Mononuclear cell (primary cell): ENCODE results near the gene TRIM17. TPM values are rescaled to one million over a fixed set of nuclear protein-coding genes. Genes with fewer than 3 reads are reported as not detected.

Source experiments
- H3K27me3 ChIP-seq: 2 replicates; pipeline ENCODE4 v1.6.0; 2011; ENCODE audit warnings: low read length, control low read depth; ENCODE audit not compliant: insufficient read depth
- H3K4me1 ChIP-seq: 2 replicates; pipeline ENCODE4 v1.5.1; 2011; ENCODE audit warnings: mild to moderate bottlenecking, low read length, control low read depth; ENCODE audit not compliant: insufficient read depth
- H3K4me3 ChIP-seq: 2 replicates; pipeline ENCODE4 v1.5.1; 2011; ENCODE audit warnings: mild to moderate bottlenecking, low read length, moderate library complexity
- H3K9me3 ChIP-seq: 2 replicates; pipeline ENCODE4 v1.5.1; 2011; ENCODE audit warnings: low read depth, mild to moderate bottlenecking, control low read depth, low read length
- total RNA-seq: library from RNA; depleted of rRNA; stranded (reverse); fragments of >200 nt; gene quantifications from one replicate; pipeline ENCODE4 v1.2.3, GENCODE V29; 2012

The TRIM17 gene
- total RNA-seq, 1 donor: 0.42 TPM

DNA sequence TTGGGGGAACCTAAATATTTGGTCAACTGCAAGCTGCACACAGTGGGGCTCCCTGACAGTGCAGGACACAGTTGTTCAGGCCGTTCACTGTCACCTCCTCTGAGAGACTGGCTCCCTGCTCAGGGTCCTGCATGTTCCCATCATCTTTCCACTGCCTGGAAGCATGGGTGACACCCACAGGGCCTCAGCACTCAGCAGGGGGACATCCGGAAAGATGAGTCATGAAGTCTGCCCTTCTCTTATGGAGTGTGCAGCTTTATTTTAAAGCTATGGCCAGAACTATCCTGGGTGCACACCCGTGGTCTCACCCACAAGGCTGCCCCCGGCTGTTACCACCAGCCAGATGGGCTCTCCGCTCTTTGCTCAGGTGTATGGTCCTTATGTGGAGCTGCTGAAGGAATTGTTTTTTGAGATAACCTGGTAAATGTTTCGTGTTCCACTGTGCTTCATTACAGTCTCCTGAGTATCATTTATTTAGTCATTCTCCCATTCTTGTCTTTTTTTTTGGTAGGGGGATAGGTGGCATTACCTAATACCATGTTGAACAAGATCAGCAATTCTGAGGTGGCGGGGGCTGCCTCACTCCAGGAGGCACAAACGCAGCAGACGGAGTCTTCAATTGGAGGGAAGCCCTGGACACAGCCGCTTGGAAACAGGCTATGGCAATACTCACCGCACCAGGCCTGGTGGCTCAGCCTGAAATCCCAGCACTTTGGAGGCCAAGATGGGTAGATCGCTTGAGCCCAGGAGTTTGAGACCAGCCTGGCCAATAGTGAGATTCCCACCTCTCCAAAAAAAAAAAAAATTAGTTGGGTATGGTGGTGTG is 24.3 kb downstream of the TRIM17 start:
- H3K27me3 ChIP-seq: no peaks in the 10 kb centered on the region
- no peak overlapping the region for H3K4me3 ChIP-seq
- H3K9me3 ChIP-seq: no peaks in the 10 kb centered on the region
- H3K4me1 ChIP-seq: no peaks in the 10 kb centered on the region

DNA sequence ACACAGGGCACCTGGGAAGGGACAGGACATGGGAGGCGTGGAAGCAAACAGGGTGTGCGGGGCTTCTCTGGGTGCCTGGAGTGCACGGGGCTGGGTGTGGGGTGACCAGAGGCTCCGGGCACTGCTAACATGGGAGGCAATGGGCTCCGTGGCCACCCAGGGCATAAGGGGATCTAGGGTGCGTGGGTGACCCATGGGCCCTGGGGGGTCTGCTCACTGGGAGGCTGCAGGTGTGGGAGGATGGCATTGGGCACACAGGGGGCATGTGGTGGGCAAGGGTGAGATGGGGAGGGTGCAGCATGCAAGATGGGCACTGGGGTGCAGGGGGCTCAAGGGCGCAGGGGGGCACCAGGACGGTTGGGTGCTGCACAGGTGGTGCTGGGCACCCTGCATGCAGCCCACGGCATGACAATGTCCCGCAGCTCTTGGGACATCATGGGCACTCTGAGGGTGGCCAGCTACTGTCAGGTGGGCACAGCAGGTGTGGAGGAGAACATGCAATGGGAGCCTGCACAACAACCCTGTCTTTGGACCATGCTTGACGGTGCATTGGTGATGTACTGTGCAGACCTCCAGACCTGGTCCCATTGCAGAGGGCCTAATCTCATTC is 25.1 kb downstream of the TRIM17 start:
- Histone ChIP-seq H3K9me3 (no peaks in the 10 kb centered on the region), H3K4me3 (no peak overlapping the region), H3K27me3 (no peaks in the 10 kb centered on the region), H3K4me1 (no peaks in the 10 kb centered on the region)

DNA sequence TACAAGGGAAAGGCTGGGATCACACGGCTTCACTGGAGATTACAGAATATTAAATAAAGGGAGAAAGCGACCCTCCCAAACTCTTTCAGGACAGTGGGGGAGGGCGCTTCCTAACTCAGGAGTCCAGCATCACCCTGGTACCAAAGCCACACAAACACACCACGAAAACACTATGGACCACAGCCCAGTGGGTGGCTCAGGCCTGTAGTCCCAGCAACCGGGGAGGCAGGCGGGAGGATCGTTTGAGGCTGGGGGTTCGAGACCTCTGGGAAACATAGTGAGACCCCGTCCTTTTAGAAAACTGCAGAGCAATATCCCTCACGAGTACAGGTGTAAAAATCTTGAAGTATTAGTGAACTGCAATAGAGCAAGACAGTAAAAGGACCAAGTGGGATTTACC is 26.0 kb downstream of the TRIM17 start:
- no peaks in the 10 kb centered on the region for H3K27me3 ChIP-seq
- H3K4me3 ChIP-seq: no peak overlapping the region
- H3K4me1 ChIP-seq: no peaks in the 10 kb centered on the region
- no peaks in the 10 kb centered on the region for H3K9me3 ChIP-seq

DNA sequence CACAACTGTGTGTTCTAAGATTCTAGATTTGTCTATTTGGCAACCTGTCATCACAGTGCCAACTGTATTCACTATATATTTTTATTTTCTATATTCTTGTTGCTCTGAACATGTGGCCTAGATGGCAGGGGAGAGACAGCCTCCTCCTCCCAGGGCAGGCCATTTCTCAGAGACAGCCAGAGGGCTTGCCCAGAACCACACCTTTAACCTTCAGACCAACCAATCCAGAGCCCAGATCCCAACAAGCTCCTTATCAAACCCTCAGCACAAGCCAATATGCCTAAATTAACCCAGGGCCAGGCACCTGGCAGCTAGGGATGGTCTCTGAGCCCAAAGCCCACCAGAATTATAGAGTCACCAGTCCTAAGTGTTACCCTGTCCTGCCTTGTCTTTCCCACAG is 29.3 kb downstream of the TRIM17 start:
- Histone ChIP-seq H3K4me3 (no peak overlapping the region), H3K27me3 (no peaks in the 10 kb centered on the region), H3K9me3 (no peaks in the 10 kb centered on the region), H3K4me1 (no peaks in the 10 kb centered on the region)

DNA sequence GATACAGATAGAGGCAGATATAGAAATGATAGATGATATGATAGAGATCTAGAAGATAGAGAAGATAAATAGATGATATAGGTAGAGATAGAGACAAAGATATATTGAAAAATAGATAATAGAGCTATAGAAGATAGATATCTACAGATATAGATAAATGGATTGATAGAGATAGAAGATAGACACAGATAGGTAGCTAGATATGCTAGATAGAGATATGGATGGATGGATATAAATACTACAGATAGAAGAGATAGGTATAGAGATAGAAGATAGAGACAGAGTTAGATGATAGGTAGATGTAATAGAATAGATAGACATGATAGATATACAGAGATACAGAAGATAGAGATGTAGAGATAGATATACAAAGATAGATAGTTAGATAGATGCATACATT is 31.4 kb downstream of the TRIM17 start:
- Histone ChIP-seq H3K4me1 (no peaks in the 10 kb centered on the region), H3K9me3 (no peaks in the 10 kb centered on the region)

DNA sequence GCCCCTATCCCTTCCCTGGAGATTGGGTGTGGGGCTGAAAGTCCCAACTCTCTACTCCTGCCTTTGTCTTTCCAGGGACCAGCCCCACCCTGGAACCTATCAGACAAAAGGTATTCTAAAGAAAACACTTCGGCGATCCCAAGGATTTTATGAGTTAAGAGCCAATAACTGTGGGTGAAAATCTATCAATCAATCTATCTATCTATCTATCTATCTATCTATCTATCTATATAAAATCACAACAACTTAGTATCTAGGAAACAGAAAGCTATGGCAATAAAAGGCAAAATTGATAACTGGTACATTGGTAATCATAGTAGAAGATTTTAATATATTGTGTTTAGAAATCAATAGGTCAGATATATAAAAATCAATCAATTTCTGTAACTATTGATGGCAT is 32.9 kb downstream of the TRIM17 start:
- H3K4me3 ChIP-seq: no peak overlapping the region
- H3K4me1 ChIP-seq: peaks cover 4% of the 10 kb centered on the region
- peaks cover 13% of the 10 kb centered on the region for H3K27me3 ChIP-seq
- no peaks in the 10 kb centered on the region for H3K9me3 ChIP-seq

More for the DNA sequence above, 31.4 kb downstream of the TRIM17 start:
- no peaks in the 10 kb centered on the region for H3K27me3 ChIP-seq
- H3K4me3 ChIP-seq: no peak overlapping the region

DNA sequence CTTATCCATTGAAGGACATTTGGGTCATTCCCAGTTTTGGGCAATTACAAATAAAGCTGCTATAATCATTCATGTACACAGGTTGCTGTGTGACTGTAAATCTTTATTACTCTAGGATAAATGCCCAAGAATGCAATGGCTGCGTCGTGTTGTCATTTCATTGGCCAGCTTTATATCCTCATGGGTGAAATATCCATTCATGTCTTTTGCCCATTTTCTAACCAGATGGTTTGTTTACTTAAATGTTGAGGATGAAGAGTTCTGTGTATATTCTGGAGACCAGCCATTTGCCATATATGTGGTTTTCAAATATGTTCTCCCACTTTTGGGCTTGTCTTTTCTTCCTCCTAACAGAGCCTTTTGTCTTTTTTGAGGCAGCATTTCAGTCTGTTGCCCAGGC is 35.3 kb downstream of the TRIM17 start:
- Histone ChIP-seq H3K4me3 (no peak overlapping the region), H3K4me1 (peaks cover 7% of the 10 kb centered on the region), H3K9me3 (no peaks in the 10 kb centered on the region), H3K27me3 (peaks cover 15% of the 10 kb centered on the region)

DNA sequence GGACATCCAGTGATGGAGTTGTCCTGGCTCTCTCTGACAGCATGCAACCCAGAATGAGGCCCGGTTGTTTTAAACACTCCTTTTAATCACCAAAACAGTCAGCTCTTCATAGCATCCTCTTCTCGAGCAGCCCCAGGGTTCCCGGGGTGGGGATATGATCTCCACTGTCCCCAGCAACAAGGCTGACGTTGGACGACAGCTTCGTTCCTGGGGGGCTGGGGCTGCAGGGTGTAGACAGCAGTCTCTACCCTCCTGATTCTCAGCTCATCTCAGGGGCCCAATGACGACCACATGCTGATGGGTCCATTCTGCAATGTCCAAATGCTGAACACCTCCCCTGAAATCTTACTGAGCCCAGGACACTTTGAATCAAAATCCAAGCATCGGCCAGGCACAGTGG is 37.0 kb downstream of the TRIM17 start:
- peaks cover 15% of the 10 kb centered on the region for H3K27me3 ChIP-seq
- no peaks in the 10 kb centered on the region for H3K9me3 ChIP-seq
- no peak overlapping the region for H3K4me3 ChIP-seq
- H3K4me1 ChIP-seq: peaks cover 7% of the 10 kb centered on the region

DNA sequence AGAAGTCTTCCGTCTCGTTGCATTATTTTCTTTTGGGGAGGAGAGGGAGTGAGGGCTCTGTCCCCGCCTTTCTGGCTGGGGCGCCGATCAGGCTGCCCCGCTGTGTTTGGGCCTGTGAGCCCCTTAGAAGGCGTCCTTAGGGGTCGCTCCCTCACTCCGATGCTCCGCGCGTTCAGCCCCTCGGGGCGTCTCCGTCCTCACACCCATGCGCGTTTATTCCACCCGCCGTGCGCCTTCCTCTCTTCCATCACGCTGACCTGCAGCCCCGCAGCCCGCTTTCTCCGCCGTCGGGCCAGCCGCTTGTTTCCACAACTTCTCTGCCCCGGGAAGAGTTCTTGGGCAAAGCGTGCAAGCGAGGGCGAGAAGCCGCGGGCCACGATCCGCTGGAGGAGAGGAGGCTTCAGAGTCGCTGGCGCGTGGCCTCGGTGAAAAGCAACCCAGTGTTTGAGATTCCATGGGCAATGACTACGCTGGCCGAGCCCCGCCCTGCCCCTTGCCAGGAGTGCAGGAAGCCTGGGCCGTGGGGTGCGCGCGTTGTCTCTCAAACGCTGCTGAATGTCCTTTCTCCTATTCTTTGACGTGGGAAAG is 37.7 kb downstream of the TRIM17 start:
- H3K4me3 ChIP-seq: peak overlapping the region; percentile 8
- peaks cover 7% of the 10 kb centered on the region for H3K4me1 ChIP-seq
- H3K9me3 ChIP-seq: no peaks in the 10 kb centered on the region
- peaks cover 15% of the 10 kb centered on the region for H3K27me3 ChIP-seq

DNA sequence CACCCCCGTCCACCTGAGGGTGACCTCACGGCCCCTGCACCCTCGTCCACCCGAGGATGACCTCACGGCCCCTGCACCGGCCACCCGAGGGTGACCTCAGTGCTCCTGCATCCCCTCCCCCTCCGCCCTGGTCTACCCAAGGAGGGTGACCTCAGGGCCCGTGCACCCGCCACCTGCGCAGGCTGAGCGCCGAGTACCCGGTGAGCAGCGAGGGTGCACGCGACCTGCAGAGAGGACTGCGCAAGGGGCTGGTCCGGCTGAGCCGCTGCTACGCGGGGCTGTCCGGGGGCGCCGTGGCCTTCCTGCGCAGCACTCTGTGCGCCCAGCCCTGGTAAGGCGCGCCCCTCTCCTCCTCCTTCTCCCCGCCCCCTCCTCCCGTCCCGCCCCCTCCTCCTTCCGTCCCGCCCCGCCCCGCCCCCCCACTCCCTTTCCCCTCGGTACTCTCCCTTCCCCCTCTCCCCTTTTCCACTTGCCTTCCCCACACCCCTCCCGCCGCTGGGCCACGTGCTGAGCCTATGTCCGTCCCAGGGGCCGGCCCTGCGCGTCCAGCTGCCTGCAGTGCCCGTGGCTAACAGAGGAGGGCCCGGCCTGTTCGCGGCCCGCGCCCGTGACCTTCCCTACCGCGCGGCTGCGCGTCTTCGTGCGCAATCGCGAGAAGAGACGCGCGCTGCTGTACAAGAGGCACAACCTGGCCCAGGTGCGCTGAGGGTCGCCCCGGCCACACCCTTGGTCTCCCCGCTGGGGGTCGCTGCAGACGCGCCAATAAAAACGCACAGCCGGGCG is 38.4 kb downstream of the TRIM17 start:
- Histone ChIP-seq H3K27me3 (peaks cover 15% of the 10 kb centered on the region), H3K4me3 (peak overlapping the region; percentile 8), H3K4me1 (peaks cover 7% of the 10 kb centered on the region), H3K9me3 (no peaks in the 10 kb centered on the region)

DNA sequence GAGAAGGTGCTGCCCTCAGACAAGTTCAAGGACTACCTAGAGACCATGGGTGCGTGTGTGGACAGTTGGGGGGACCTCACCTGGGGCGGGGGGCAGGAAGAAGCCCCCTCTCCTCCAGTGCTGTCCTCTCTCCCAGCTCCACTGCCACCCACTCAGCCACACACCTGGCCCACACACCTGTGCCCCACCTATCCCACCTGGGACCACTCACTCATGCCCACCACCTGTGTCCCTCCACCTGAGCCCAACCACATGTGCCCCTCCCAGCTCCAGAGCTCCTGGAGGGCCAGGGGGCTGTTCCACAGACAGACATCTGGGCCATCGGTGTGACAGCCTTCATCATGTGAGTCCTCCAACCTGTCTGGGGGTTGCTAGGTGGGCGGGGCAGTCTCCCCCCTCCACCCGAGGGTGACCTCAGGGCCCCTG is 39.0 kb downstream of the TRIM17 start:
- no peaks in the 10 kb centered on the region for H3K9me3 ChIP-seq
- H3K4me3 ChIP-seq: no peak overlapping the region
- peaks cover 7% of the 10 kb centered on the region for H3K4me1 ChIP-seq
- H3K27me3 ChIP-seq: peaks cover 15% of the 10 kb centered on the region

DNA sequence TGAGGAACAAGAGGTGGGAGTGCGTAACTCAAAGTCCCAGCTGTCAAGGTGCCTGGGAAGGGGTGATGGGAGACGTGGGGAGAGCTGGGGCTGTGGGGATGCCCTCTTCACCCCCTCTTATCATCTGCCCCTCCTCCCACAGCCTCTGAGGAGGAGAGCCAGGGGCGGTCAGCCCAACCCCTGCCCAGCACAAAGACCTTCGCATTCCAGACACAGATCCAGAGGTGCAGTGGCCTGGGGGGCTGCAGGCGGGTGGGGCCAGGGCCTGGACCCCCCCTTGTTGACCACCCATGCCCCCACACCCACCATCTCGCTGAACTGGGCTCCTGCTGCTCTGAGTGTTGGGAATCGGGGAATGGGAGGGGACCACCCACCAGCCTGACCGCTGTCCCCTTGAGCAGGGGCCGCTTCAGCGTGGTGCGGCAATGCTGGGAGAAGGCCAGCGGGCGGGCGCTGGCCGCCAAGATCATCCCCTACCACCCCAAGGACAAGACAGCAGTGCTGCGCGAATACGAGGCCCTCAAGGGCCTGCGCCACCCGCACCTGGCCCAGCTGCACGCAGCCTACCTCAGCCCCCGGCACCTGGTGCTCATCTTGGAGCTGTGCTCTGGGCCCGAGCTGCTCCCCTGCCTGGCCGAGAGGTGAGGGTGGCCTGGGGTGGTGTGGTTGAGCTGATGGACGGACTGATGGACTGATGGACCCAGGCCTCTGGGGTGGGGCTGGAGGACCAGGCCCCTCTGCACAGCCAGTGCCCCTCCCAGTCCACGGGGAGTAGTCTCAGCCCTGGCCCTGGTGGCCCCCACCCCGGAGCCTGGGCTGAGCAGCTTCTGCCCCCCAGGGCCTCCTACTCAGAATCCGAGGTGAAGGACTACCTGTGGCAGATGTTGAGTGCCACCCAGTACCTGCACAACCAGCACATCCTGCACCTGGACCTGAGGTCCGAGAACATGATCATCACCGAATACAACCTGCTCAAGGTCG is 39.7 kb downstream of the TRIM17 start:
- no peaks in the 10 kb centered on the region for H3K9me3 ChIP-seq
- peaks cover 7% of the 10 kb centered on the region for H3K4me1 ChIP-seq
- peaks cover 15% of the 10 kb centered on the region for H3K27me3 ChIP-seq
- H3K4me3 ChIP-seq: no peak overlapping the region

DNA sequence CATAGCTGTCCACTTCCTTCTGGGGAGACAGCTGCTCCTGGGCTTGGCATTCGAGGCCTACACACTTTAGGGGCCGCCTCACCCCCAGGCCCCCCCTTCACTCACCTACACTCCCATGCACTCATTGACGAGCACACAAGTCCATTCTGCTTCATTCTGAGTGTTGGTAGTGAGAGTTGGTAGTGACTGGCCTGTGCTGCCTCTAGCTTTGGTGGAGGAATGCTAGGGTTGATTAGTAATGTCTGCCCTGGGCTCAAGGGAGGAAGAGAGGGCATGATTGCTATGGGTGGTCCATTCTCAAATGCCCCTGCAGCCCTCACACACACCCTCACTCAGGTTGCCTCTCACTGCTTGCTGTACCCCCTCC is 40.4 kb downstream of the TRIM17 start:
- H3K27me3 ChIP-seq: peaks cover 15% of the 10 kb centered on the region
- H3K9me3 ChIP-seq: no peaks in the 10 kb centered on the region
- H3K4me1 ChIP-seq: peaks cover 7% of the 10 kb centered on the region
- H3K4me3 ChIP-seq: no peak overlapping the region

DNA sequence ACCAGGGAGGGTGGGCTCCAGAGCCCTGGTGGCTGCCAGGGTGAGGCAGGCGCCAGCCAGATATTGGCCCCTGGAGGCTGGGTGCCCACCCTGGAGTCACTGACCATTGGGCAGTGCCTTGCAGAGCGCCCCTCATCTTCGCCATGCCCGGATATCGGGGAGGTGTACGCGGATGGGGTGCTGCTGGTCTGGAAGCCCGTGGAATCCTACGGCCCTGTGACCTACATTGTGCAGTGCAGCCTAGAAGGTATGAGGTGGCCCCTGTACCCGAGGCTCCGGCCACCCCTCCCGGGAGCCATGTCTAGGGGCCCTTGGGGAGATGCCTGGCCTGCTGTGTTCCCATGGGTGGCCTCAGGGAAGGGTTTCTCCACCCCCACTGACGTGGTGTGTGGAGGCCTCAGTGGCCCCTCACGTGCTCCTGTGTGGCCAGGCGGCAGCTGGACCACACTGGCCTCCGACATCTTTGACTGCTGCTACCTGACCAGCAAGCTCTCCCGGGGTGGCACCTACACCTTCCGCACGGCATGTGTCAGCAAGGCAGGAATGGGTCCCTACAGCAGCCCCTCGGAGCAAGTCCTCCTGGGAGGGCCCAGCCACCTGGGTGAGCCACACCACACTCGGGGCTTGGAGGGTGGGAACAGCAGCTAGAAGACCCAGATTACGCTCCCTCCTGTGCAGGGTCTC is 40.9 kb downstream of the TRIM17 start:
- Histone ChIP-seq H3K27me3 (peaks cover 15% of the 10 kb centered on the region), H3K4me3 (no peak overlapping the region), H3K9me3 (no peaks in the 10 kb centered on the region), H3K4me1 (peaks cover 7% of the 10 kb centered on the region)
